ENCODE results near the gene SPART.

Gene SPART, protein sequence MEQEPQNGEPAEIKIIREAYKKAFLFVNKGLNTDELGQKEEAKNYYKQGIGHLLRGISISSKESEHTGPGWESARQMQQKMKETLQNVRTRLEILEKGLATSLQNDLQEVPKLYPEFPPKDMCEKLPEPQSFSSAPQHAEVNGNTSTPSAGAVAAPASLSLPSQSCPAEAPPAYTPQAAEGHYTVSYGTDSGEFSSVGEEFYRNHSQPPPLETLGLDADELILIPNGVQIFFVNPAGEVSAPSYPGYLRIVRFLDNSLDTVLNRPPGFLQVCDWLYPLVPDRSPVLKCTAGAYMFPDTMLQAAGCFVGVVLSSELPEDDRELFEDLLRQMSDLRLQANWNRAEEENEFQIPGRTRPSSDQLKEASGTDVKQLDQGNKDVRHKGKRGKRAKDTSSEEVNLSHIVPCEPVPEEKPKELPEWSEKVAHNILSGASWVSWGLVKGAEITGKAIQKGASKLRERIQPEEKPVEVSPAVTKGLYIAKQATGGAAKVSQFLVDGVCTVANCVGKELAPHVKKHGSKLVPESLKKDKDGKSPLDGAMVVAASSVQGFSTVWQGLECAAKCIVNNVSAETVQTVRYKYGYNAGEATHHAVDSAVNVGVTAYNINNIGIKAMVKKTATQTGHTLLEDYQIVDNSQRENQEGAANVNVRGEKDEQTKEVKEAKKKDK

DNA sequence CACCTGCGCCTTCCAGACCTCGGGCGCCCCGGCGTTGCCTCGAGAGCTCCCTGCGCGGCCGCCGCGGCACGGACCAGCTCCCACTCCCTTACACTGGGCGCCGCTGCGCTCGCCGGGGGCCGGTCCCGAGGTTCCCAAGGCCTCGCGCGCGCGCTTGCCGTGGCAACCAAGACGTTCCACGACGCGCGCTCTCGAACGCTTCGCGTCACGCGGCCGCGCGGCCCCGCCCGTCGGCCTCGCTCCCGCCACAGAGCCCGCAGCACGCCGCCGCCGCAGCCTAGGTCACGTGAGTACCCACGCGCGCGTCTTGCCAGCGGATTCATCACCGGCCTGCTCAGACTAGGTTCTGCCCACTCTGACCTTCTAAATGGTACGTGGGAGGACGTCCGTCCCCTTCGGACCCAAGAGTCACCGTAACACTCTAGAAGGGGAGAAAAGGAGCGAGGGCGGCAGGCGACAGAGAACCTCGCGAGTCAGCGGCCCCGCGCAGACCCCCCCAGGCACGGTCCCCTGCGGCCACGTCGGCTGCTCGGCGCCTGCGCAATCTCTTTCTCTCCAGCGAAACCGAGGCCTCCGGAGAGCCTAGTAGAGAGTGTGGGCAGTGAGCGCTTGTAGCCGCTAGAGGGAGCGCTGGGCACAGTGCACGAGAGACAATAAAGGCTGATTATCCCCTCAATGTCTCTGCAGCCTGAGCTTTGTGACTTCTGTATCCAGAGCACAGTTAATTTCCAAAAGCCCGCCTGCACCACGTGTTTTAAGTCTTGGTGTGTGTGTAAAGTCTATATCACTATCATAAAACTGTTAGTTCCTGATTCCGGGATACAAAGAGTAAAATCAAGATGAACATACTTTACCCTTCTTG lies at the start of gene SPART:
TSS of gene SPART (minus strand) at position 173 of the 862 bp plus-strand sequence. CDS start 10,564 bp downstream, outside the sequence.
- peak within 1 kb of the TSS; percentile 85 for H3K4me3 ChIP-seq (ENCODE audit: low read depth, low read length)
- peak; percentile 65 for DNase-seq (ENCODE audit: low read depth)

DNA sequence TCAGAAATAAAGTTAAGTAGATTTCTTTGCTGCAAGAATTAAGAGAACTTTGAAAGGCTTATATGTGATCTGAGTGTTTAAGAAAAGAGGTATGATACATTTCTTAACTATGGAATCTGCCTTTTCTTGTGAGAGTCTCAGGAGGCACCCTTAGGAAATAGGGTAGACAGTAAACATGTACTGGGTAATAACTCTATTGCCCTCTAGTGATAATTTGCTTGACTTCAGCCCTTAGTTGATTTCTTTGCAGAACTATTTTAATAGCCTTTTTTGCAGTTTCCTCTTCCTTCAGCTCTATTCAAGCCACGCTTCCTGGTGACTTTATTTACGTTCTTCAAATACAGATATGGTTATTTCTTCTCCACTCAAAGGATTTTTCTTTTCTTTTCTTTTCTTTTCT lies 49.1 kb upstream of the SPART start:
- DNase-seq (ENCODE audit: low read depth): peak; percentile 40
- H3K4me3 ChIP-seq (ENCODE audit: low read depth, low read length): no peak overlapping the region

DNA sequence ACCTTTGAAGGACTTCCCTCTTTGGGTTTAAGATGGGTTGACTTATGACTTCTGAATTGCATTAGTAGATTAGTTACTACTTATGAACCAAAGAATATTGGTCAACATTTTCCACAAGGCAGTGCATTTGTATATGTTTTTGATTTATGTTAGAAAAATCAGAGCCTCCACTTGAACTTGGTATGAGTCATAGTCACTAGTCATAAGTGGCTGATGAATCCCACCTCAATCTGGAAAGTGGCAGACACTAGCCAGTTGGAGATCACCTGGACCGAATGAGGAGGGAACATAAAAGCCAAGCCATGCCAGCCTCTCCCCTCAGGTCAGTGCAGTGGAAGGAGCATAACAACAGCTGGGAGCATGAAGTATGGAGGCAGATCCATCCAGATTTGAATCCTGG lies 39.3 kb upstream of the SPART start:
- H3K4me3 ChIP-seq (ENCODE audit: low read depth, low read length): no peak overlapping the region

DNA sequence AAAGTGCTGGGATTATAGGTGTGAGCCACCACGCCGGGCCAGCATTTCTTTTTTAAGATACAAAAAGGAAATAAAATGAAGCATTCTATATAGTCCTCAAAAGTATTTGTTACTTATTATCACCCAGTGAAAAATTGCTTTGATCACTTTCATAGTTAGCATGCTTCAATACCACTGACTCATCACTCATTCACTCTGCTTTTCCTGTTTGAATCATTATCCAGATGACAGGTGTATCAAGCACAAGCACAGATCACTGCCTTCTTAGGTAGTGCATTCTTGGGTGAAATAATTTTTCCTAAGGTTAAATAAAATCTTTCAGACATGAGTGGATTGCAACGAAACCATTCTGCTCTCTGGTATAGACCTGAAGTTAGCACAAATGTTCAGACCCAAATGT lies 35.8 kb upstream of the SPART start:
- DNase-seq (ENCODE audit: low read depth): no peak
- no peak overlapping the region for H3K4me3 ChIP-seq (ENCODE audit: low read depth, low read length)

More for the DNA sequence above, 39.3 kb upstream of the SPART start:
- DNase-seq (ENCODE audit: low read depth): no peak

DNA sequence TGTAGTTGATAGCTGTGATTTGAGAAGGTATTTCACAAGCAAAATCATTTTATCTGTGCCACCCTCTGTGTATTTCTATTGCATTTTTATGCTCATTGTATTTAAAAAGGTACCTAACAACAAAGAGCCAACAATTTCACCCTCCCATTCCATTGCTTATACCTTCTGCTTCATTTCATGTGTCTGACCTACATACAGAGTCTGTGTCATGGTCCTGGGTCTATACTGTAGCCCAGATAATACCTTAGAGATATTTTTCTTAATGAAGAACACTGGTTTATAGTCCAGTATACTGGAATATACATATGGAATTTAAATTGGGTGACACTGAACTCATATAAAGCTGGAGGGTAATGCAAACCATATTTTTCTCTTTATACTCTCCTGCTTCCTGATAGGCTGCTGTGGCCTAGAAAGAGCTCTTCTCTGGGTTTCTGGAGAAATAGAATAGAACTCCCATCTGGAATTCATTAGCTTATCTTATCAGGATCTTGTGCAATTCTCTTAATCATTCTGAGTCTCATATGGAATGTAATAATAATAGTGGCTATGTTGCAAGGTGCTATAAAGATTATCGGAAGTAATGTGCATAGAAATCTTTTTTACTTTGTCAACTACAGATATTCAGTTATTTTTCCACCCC lies 31.8 kb upstream of the SPART start:
- no peak overlapping the region for H3K4me3 ChIP-seq (ENCODE audit: low read depth, low read length)
- DNase-seq (ENCODE audit: low read depth): no peak

DNA sequence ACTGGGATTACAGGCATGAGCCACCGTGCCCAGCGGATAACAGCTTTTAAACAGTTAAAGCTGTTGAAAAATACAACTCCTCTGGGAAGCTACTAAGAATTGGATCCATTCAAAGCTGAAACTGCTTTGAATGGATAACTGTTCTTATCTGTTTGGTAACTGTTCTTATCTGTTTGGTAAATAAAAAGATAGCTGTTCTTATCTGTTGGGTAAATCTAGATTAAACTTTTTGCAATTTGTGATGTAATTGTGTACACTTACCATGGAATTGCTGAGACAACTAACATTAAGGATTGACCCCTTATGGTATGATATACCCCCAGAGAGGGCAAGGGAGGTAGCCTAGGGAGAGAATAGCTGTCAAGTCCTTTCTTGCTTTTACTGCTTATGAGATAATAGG lies 27.9 kb upstream of the SPART start:
- H3K4me3 ChIP-seq (ENCODE audit: low read depth, low read length): no peak overlapping the region
- no peak for DNase-seq (ENCODE audit: low read depth)

DNA sequence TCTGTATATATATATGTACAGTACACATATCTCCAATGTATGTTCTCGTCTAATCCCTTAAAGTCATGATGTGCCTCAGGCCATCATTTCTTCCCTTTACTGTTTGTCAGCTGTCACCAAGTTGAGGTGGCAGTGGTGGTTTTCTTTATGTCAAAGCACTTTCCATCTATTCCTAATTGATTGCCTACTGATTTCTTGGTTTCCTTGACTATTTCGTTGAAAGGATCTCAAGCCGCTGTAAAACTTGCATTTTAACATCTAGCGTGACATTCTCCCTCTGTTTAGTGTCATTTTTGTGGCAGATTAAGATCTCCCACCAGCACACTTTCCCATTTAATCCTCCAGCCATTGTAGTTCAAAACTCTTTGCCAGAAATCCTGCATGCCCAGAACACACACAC lies 25.0 kb upstream of the SPART start:
- no peak overlapping the region for H3K4me3 ChIP-seq (ENCODE audit: low read depth, low read length)
- DNase-seq (ENCODE audit: low read depth): no peak

DNA sequence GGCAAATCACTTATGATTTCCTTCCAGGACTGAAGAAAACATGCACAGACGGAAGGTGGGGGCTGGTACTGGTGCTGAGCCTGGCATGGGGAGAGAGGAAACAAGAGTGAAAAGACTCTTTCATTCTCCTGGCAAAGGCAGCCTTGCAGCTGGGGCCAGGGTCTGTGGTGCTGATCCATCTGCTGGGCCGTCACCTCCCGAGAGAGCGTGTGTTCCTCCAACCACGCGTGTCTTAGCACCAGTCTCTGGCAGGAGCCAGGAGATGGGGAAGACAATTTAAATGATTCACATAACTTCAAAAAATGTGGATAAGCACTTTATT lies 23.9 kb upstream of the SPART start:
- no peak overlapping the region for H3K4me3 ChIP-seq (ENCODE audit: low read depth, low read length)
- no peak for DNase-seq (ENCODE audit: low read depth)

DNA sequence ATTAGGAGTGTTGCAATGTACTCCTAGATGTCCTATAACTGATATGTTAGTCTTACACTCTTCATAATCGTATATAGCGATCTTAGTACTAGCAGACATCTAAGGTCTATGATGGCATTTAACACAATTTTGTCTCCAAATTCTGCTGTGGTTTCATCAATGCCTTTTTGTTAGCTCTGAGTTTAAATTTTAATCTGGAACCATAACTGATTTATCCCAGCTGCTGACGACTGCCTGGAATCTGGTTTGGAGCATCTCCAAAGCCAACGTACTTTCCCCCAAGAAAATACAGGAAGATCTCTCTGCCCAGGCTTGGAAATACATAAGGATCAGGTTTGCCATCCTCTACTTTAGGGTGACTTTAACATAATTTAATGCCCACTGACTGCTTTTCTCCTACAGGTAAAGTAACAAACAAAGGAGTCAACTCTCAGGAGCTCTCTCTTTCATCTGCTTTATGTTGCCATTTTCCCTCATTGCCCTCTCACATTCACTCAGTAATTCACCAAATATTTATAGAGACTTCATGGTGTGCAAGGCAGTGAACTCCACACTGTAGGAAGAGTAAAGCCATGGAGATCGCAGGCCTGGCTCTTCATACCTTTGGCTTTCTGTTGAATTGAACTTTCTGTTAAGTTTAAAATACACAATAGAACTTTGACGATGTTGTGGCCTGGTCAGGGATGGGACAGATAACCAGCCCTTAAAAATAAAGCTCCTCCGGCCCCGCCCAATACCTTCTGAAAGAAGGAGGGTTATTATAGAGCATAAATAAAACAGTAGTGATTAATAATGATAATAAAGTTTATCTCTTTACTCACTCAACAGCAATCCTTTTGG lies 23.3 kb upstream of the SPART start:
- DNase-seq (ENCODE audit: low read depth): no peak
- H3K4me3 ChIP-seq (ENCODE audit: low read depth, low read length): no peak overlapping the region

DNA sequence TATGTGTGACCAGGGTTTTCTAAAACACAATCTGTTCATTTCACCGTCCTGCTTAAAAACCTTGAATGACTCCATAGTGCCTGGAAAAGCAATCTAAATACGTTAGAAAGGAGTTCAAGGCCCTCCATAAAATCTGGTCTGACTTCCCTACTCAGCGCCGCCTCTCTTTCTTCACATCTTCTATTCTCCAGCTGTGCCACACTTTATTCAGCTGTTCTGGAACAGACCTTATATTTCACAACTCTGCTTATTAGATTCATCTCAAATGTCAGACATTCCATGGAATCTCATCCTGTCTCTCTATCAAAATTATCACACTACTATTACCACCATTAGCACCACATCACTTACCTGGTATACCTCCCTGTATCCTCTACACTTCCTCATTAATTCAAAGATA lies 19.8 kb upstream of the SPART start:
- H3K4me3 ChIP-seq (ENCODE audit: low read depth, low read length): no peak overlapping the region
- no peak for DNase-seq (ENCODE audit: low read depth)

DNA sequence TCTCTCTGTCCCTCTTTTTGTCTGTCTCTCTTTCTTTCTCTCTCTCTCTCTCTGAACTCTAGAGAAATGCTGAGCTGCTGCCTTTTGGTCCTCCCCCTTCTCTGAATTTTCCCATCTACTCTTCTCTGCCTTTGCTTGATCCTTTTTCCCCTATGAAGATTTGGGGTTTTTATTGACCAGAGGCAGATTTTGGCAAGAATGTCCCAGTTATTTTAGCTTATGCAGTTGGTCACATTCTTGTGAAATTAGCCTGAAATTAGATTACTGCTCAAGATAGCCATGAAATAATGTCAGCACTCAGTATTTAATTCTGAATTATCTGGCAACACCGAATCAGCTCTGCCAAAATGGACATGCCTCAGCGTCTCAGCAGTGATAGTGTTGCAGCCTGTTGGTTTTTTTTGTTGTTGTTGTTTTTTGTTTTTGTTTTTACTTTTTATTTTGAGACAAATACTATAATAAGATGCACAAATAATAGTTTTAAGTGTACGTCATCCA lies 17.2 kb upstream of the SPART start:
- no peak overlapping the region for H3K4me3 ChIP-seq (ENCODE audit: low read depth, low read length)

DNA sequence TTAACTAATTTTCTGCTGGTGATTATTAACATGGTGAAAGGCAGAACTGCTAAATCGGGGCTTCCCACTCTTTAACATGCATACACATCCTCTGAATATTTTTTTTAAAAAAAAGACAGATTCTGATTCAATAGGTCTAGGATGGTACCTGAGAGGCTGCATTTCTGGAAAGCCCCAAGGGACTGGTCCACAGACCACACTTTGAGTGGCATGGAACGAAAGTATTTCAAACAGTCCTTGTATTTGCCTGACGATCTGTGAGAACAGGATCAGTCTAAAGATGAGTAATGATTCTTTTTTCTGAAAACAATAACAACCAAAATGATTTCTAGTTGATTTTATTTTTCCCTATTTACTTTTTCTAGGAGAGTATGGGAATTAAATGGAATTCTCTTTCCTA lies 16.7 kb upstream of the SPART start:
- no peak for DNase-seq (ENCODE audit: low read depth)

More for the DNA sequence above, 17.2 kb upstream of the SPART start:
- DNase-seq (ENCODE audit: low read depth): no peak

DNA sequence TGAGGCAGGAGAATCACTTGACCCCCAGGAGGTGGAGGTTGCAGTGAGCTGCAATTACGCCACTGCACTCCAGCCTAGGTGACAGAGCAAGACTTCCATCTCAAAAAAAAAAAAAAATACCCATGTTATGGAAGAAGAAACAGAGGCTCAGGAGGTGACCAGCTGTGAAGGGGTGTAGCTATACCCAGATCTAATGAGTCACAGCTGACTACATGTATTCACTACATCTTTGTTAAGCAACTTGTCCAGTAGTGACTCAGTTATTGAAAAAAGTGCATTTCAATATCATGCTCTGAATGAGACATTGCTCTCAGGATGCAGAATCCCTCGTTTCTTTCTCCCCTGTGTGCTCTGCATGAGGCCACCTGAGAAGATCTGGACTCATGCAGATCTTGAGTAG lies 16.1 kb upstream of the SPART start:
- peak; percentile 69 for DNase-seq (ENCODE audit: low read depth)
- no peak overlapping the region for H3K4me3 ChIP-seq (ENCODE audit: low read depth, low read length)

More for the DNA sequence above, 16.7 kb upstream of the SPART start:
- H3K4me3 ChIP-seq (ENCODE audit: low read depth, low read length): no peak overlapping the region

DNA sequence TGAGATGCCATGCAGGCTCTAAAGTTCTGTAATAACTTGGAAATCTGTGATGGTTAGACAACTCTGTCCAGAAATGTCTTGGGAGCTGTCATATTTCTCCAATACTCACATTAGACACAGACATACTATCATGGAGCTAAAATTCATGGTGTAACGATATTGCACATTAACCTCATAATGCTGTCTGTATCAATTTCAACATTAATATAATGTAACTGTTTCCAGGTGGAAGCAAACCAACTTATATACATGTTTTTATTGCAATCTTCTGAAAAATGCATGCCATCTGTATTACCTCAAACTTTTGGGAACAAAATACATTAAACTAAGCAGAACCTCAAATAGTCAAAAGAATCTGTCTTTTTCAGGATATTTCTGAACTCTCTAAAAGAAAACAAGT lies 14.7 kb upstream of the SPART start:
- no peak for DNase-seq (ENCODE audit: low read depth)

DNA sequence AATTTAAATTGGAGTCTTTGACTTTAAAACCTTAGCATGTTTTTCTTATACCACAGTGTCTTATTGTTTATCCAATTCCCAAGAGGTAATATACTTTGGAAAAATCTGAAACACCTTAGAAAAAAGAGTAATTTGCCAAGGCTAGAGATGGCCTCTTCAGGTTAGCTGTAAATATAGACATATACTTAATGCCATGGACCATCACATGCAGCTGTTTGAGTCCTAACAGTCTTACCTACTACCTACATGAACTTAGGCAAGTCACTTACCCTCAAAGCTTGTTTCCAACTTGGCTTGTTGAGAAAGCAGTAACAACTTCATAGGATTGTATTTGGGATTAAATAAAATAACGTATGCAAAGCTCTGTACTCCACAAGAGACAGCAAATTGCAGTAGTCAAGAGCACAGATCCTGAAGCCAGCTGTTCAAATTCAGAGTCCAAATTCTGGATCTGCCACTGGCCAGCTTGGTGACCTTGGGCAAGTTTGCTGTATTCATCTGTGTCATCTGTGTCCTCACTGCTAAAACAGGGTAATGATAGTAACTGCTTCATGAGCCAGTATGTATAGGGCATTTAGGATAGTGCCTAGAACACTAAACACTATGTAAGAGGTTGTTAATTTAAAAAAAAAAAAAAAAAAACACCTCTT lies 13.2 kb upstream of the SPART start:
- DNase-seq (ENCODE audit: low read depth): no peak
- H3K4me3 ChIP-seq (ENCODE audit: low read depth, low read length): no peak overlapping the region

More for the DNA sequence above, 14.7 kb upstream of the SPART start:
- H3K4me3 ChIP-seq (ENCODE audit: low read depth, low read length): no peak overlapping the region

DNA sequence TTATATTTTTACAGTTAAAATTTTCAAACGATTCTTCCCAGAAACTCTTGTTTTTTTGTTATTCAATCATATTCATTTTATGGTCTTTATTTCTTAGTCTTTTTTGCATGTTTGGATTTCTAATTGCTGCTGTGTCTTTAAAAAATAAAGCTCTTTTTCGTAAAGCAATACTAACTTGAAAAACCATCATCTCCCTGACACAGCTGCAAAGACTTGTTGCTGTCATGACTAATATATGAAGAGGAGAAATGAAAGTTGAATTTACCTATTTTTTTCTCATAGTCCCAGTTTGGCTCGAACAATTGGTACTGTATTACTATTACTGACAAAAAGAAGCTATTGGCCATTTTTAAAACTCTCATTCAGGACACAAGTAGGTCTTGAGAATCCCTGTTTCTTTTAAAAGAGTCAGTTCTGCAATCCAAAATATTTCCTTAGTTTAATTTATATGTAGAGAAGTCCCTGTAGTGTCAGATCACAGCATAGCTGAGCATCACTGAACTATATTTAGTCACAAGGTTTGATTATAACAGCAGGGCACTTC lies 12.1 kb upstream of the SPART start:
- H3K4me3 ChIP-seq (ENCODE audit: low read depth, low read length): no peak overlapping the region
- DNase-seq (ENCODE audit: low read depth): no peak

DNA sequence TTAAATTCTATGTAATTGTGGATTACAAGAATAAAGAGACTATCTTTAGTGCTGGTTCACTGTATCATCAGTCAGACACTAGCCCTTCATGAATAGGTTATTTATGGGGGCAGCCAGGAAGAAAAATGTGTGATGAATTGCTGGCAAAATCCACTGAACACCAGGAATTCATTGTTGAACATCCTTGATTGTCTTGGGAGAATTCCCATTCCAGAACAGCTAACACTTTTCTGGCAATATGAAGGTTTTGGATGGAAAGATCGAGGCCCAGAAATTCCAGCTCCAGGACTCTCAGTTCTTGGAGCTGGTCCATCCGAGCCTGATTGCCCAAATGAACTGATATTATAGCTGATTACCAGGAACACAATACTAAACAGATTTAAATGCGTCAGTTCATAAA lies 11.5 kb upstream of the SPART start:
- DNase-seq (ENCODE audit: low read depth): no peak
- H3K4me3 ChIP-seq (ENCODE audit: low read depth, low read length): no peak overlapping the region

DNA sequence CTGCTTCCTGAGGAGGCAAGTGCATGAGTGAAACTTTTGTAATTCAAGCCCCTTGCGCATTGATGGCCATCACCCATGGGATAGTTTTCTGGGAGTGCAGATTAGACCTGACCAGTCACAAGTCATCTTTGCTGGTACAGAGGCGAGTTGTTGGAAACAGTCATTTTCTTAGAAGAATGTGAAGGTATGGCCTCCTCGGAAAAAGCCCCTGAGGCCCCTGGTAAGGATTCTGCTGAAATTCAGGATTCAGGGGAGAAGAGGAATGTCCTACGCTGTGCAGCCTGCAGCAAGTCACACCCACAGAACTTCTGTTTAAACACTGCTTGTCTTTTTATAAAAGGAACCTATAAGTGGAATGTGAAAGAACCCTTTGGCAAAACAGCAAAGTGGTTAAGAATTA lies 11.0 kb upstream of the SPART start:
- H3K4me3 ChIP-seq (ENCODE audit: low read depth, low read length): no peak overlapping the region
- DNase-seq (ENCODE audit: low read depth): no peak

Measured in skeletal muscle cell (primary cell).